ENCODE results near the gene UQCRHL. TPM values are rescaled to one million over a fixed set of nuclear protein-coding genes. Genes with fewer than 3 reads are reported as not detected.
A peak's percentile ranks its signal among the peaks of the same experiment; 100 is the strongest.
"Not testable (repeated sequence)": the region's sequence is repeated elsewhere in the genome, so short reads cannot be mapped to it uniquely, and the experiment has no call there.

Gene UQCRHL
- total RNA-seq = 1 to 10 TPM; 1.7 to 2.0 TPM
- 0.95 TPM for polyA plus RNA-seq

DNA sequence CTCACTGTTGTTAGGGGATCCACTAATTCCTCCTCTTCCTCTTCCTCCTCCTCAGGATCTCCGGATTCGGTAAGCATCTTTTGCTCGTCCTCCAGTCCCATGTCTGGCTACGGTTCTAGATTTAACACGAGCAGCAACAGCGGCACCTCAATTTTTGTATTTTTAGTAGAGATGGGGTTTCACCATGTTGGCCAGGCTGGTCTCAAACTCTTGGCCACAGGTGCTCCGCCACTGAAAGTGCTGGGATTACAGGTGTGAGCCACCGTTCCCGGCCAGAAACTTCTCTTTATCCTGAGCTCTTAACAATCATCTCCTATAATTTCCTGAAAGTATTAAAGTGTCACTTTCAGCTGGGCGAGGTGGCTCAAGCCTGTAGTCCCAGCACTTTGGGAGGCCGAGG, at the start of gene UQCRHL:
Gene UQCRHL (minus strand): TSS at position 101 of the 400 bp plus-strand sequence. CDS start 0 bp downstream, at position 101.
- not testable (repeated sequence) for H3K9me3 Mint-ChIP-seq; H3K4me1 Mint-ChIP-seq; H3K27me3 ChIP-seq (ENCODE audit: insufficient read depth, low read length, poor library complexity, severe bottlenecking); H3K27me3 Mint-ChIP-seq; H3K9me3 ChIP-seq (ENCODE audit: low read length); DNase-seq; H3K27ac ChIP-seq (ENCODE audit: low read depth, low read length); H3K4me3 ChIP-seq (ENCODE audit: low read length); H3K27ac Mint-ChIP-seq; H3K36me3 Mint-ChIP-seq; H3K36me3 ChIP-seq (ENCODE audit: insufficient read depth, low read length); H3K4me1 ChIP-seq (ENCODE audit: insufficient read depth, low read length)
- ChIA-PET POLR2A (interaction anchor here (0.6 kb wide), 1 partner anchor 15 kb away, joined by 4 read pairs; no protein-coding TSS in a partner anchor), CTCF (interaction anchor here (1.3 to 1.5 kb wide), 3 partner anchors 8 to 151 kb away, joined by 3 to 5 read pairs (median 4); no protein-coding TSS in a partner anchor)
- H3K4me3 Mint-ChIP-seq = peak within 1 kb of the TSS in 1 of 7 donors; percentile 36

DNA sequence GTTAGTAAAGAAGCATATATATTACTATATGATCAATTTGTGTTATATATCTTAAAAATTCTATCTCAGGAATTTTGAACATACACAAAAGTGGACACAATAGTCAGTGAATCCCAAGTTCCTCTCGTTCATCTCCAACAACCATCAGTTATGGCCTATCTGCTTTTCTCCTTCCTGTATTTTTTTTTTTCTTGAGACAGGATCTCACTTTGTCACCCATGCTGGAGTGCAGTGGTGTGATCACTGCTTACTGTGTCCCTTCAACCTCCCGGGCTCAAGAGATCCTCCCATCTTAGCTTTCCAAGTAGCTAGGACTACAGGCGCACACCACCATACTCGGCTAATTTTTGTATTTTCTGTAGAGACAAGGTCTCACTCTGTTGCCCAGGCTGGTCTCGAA, 49.4 kb upstream of the UQCRHL start:
- Mint-ChIP-seq H3K4me1 (peaks cover 28 to 63% (median 40%) of the 10 kb centered on the region in 3 donors), H3K4me3 (no peak overlapping the region), H3K36me3 (peaks cover 0 to 7% (median 0%) of the 10 kb centered on the region in 3 donors), H3K9me3 (no peaks in the 10 kb centered on the region), H3K27ac (peak overlapping the region in 1 of 8 donors; percentile 74), H3K27me3 (no peaks in the 10 kb centered on the region)
- ChIA-PET CTCF (no interaction called here), POLR2A (no interaction called here)
- H3K36me3 ChIP-seq (ENCODE audit: insufficient read depth, low read length) = no peaks in the 10 kb centered on the region
- no peak overlapping the region for H3K4me3 ChIP-seq (ENCODE audit: low read length)
- DNase-seq = no peak
- H3K27ac ChIP-seq (ENCODE audit: low read depth, low read length) = peak overlapping the region; percentile 9
- H3K4me1 ChIP-seq (ENCODE audit: insufficient read depth, low read length) = peaks cover 14% of the 10 kb centered on the region
- no peaks in the 10 kb centered on the region for H3K27me3 ChIP-seq (ENCODE audit: insufficient read depth, low read length, poor library complexity, severe bottlenecking)
- no peaks in the 10 kb centered on the region for H3K9me3 ChIP-seq (ENCODE audit: low read length)

DNA sequence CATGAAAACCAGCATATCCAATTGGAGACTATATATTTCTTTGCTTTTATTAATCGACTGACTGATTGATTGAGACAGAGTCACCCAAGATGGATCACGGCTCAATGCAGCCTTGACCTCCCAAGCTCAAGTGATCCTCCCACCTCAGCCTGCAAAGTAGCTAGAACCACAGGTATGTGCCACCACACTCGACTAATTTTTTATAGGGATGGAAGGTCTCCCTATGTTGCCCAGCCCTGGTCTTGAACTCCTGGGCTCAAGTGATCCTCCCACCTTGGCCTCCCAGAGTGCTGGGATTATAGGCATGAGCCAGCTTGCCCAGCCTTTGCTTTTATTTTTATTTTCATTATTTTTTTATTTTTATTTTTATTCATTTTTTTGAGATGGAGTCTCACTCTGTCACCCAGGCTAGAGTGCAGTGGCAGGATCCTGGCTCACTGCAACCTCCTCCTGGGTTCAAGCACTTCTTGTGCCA, 45.4 kb upstream of the UQCRHL start:
- peaks cover 0 to 16% (median 0%) of the 10 kb centered on the region in 3 donors for H3K36me3 Mint-ChIP-seq
- no peaks in the 10 kb centered on the region for H3K9me3 ChIP-seq (ENCODE audit: low read length)
- H3K4me3 ChIP-seq (ENCODE audit: low read length) = no peak overlapping the region
- CTCF ChIA-PET = no interaction called here
- no peaks in the 10 kb centered on the region for H3K27me3 Mint-ChIP-seq
- no peak overlapping the region for H3K27ac ChIP-seq (ENCODE audit: low read depth, low read length)
- H3K27ac Mint-ChIP-seq = no peak overlapping the region
- no peaks in the 10 kb centered on the region for H3K36me3 ChIP-seq (ENCODE audit: insufficient read depth, low read length)
- peaks cover 39 to 61% (median 56%) of the 10 kb centered on the region in 3 donors for H3K4me1 Mint-ChIP-seq
- DNase-seq = no peak
- no peak overlapping the region for H3K4me3 Mint-ChIP-seq
- H3K4me1 ChIP-seq (ENCODE audit: insufficient read depth, low read length) = peaks cover 28% of the 10 kb centered on the region
- H3K27me3 ChIP-seq (ENCODE audit: insufficient read depth, low read length, poor library complexity, severe bottlenecking) = no peaks in the 10 kb centered on the region
- H3K9me3 Mint-ChIP-seq = no peaks in the 10 kb centered on the region
- POLR2A ChIA-PET = no interaction called here

DNA sequence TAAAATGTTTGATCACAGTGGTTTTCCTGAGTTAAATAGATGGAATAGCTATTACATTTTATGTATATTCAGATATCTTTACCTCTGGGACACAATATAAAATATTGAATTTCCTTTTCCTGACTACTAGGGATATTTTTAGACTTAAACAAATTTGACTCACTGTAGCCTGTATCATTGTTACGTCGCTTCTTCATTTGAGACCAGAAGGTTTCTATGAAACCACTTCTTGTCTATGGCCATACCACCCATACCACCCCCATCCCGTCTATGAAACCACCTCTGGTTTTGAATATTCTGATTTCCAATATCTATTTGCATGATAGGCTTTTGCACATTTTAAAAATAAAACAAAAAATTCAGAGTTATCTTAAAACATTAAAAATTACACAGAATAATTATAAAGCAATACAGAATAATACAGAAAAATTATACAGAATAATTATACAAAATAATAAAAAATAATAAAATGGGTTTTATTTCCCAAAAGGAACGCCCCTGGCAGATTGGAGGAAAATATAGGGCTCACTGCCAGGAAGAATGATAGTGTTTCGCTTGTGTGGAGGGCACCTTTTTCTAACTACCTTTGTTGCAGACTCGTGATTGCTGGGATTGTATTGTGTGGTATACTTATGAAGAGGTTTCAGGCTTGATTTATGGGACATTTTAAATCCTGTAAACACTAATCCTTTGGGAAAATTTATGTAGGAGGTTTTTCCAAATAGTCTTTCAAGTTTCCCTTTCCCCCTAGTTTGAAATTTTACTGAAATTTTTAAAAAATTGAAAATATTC, 44.8 kb upstream of the UQCRHL start:
- DNase-seq = no peak
- ChIA-PET CTCF (no interaction called here), POLR2A (interaction anchor here (0.6 to 1.0 kb wide), 2 partner anchors 18 to 45 kb away, joined by 3 read pairs; no protein-coding TSS in a partner anchor)
- Histone ChIP-seq H3K36me3 (ENCODE audit: insufficient read depth, low read length) (no peaks in the 10 kb centered on the region), H3K9me3 (ENCODE audit: low read length) (no peaks in the 10 kb centered on the region), H3K4me1 (ENCODE audit: insufficient read depth, low read length) (peaks cover 28% of the 10 kb centered on the region), H3K27ac (ENCODE audit: low read depth, low read length) (no peak overlapping the region), H3K27me3 (ENCODE audit: insufficient read depth, low read length, poor library complexity, severe bottlenecking) (no peaks in the 10 kb centered on the region), H3K4me3 (ENCODE audit: low read length) (no peak overlapping the region)
- Mint-ChIP-seq H3K4me3 (peak overlapping the region in 1 of 7 donors; percentile 56), H3K4me1 (peaks cover 39 to 63% (median 56%) of the 10 kb centered on the region in 3 donors), H3K36me3 (peaks cover 0 to 16% (median 0%) of the 10 kb centered on the region in 3 donors), H3K27ac (peak overlapping the region in 2 of 8 donors; percentile 7 to 17), H3K9me3 (no peaks in the 10 kb centered on the region), H3K27me3 (no peaks in the 10 kb centered on the region)

DNA sequence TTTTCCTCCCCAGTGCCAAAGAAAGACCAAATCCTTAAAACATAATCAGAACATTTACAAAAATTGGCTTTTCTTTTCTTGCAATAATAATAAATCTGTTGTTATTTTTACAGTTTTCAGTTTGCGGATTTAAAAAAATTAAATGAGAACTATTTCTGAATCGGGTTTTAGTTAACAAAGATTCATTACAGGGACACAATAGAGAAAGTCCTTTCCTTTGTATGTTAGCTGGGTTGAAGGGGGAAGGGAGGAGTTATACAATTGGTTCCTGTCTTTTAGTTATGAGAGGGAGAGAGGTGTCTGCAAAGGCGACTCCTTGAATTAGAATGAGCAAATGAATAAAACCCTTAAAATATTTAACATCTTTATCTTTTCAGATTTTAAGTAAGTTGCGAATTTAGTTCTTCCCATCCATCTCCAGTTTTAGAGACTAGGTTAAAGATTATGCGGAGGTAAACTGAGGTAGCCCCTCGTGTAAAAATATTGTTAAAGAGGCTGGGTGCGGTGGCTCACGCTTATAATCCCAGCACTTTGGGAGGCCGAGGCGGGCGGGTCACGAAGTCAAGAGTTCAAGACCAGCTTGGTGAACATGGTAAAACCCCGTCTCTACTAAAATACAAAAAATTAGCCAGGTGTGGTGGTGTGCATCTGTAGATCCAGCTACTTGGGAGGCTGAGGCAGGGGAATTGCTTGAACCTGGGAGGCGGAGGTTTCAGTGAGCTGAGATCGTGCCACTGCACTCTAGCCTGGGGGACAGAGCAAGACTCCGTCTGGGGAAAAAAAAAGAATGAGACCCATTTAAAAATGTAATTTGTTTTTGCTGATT, 44.0 kb upstream of the UQCRHL start:
- H3K27ac ChIP-seq (ENCODE audit: low read depth, low read length) = peak overlapping the region; percentile 9
- CTCF ChIA-PET = no interaction called here
- no peaks in the 10 kb centered on the region for H3K9me3 ChIP-seq (ENCODE audit: low read length)
- H3K27ac Mint-ChIP-seq = peak overlapping the region in 2 of 8 donors; percentile 26 to 43
- peaks cover 38 to 62% (median 50%) of the 10 kb centered on the region in 3 donors for H3K4me1 Mint-ChIP-seq
- peaks cover 0 to 15% (median 0%) of the 10 kb centered on the region in 3 donors for H3K36me3 Mint-ChIP-seq
- H3K4me3 Mint-ChIP-seq = peak overlapping the region in 3 of 7 donors; percentile 19 to 56 (median 27)
- no peak for DNase-seq
- H3K27me3 ChIP-seq (ENCODE audit: insufficient read depth, low read length, poor library complexity, severe bottlenecking) = no peaks in the 10 kb centered on the region
- H3K4me3 ChIP-seq (ENCODE audit: low read length) = no peak overlapping the region
- no peaks in the 10 kb centered on the region for H3K36me3 ChIP-seq (ENCODE audit: insufficient read depth, low read length)
- H3K27me3 Mint-ChIP-seq = no peaks in the 10 kb centered on the region
- H3K4me1 ChIP-seq (ENCODE audit: insufficient read depth, low read length) = peaks cover 29% of the 10 kb centered on the region
- POLR2A ChIA-PET = interaction anchor here (0.6 to 5.5 kb wide), 3 partner anchors 16 to 46 kb away, joined by 3 to 319 read pairs (median 3); no protein-coding TSS in a partner anchor
- H3K9me3 Mint-ChIP-seq = no peaks in the 10 kb centered on the region

DNA sequence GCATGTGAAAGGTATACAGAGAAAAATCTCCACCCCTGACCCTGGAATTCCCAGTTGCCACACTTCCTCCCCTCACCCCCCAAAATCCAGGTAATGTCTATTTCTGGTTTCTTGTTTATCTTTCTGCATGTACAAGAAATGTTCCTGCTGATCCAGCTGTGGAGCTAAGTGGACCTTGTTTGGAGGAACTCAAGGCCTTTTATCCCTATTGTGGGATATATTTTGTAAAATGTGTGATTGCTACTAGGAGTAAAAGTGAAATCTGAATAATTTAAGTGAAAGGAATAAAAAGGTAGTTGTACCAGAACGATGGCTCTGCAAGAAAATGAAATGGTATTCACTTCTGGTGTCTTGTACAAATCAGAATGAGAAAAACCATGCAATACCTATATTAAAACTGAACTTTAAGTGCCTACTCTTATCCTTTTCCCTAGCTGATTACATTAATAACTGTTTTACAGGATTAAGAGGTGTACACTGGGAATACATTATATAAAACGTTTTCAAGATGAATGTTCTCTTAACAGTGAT, 43.1 kb upstream of the UQCRHL start:
- CTCF ChIA-PET = interaction anchor here (1.9 to 3.8 kb wide), 2 partner anchors 17 to 35 kb away, joined by 8 to 38 read pairs; no protein-coding TSS in a partner anchor
- Mint-ChIP-seq H3K27ac (peak overlapping the region; percentile 9 to 99 (median 82)), H3K27me3 (no peaks in the 10 kb centered on the region), H3K9me3 (no peaks in the 10 kb centered on the region), H3K36me3 (peaks cover 0 to 15% (median 0%) of the 10 kb centered on the region in 3 donors), H3K4me1 (peaks cover 40 to 66% (median 54%) of the 10 kb centered on the region in 3 donors), H3K4me3 (peak overlapping the region; percentile 59 to 99 (median 96))
- POLR2A ChIA-PET = interaction anchor here (0.5 to 5.5 kb wide), 4 partner anchors 9 to 24 kb away, joined by 3 to 319 read pairs (median 4); no protein-coding TSS in a partner anchor
- H3K27ac ChIP-seq (ENCODE audit: low read depth, low read length) = peak overlapping the region; percentile 84
- H3K4me3 ChIP-seq (ENCODE audit: low read length) = no peak overlapping the region
- DNase-seq = no peak
- no peaks in the 10 kb centered on the region for H3K27me3 ChIP-seq (ENCODE audit: insufficient read depth, low read length, poor library complexity, severe bottlenecking)
- no peaks in the 10 kb centered on the region for H3K9me3 ChIP-seq (ENCODE audit: low read length)
- H3K36me3 ChIP-seq (ENCODE audit: insufficient read depth, low read length) = no peaks in the 10 kb centered on the region
- peaks cover 34% of the 10 kb centered on the region for H3K4me1 ChIP-seq (ENCODE audit: insufficient read depth, low read length)

DNA sequence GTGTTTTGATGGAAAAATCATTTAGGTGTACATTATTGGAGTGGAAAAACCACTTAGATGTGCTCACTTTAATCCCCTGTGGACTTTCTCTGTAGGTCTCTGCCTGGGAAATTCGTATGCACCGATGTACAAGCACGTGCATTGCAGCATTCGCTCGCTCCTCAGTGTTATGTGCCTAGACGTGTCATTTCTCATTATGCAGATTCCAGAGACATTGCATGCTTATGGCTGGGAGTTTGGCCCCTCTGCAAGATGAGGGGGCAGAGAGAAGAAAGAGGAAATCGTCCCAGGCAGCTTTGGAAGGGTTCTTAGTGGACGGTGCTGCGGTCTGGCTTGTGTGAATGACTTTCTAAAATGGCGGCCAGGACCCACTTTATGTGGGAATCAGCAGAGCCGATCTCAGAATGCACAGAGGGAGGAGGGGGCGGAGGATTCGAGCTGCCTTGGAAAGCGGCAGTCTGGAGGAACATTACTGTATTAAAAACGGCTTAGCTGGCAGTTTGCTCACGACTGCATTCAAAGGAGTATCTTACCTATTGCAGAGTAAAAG, 42.4 kb upstream of the UQCRHL start:
- Mint-ChIP-seq H3K36me3 (peaks cover 0 to 15% (median 0%) of the 10 kb centered on the region in 3 donors), H3K4me1 (peaks cover 39 to 67% (median 56%) of the 10 kb centered on the region in 3 donors)
- H3K4me1 ChIP-seq (ENCODE audit: insufficient read depth, low read length) = peaks cover 40% of the 10 kb centered on the region

More for the DNA sequence above, 42.4 kb upstream of the UQCRHL start:
- Histone ChIP-seq H3K27ac (ENCODE audit: low read depth, low read length) (peak overlapping the region; percentile 84), H3K27me3 (ENCODE audit: insufficient read depth, low read length, poor library complexity, severe bottlenecking) (no peaks in the 10 kb centered on the region), H3K4me3 (ENCODE audit: low read length) (peak overlapping the region; percentile 74), H3K36me3 (ENCODE audit: insufficient read depth, low read length) (no peaks in the 10 kb centered on the region), H3K9me3 (ENCODE audit: low read length) (no peaks in the 10 kb centered on the region)
- no peaks in the 10 kb centered on the region for H3K9me3 Mint-ChIP-seq
- peak overlapping the region; percentile 95 to 99 (median 97) for H3K4me3 Mint-ChIP-seq
- H3K27ac Mint-ChIP-seq = peak overlapping the region; percentile 94 to 99 (median 98)
- ChIA-PET POLR2A (interaction anchor here (0.5 to 5.5 kb wide), 8 partner anchors 8 to 66 kb away, joined by 3 to 319 read pairs (median 4); no protein-coding TSS in a partner anchor), CTCF (interaction anchor here (1.9 to 3.8 kb wide), 2 partner anchors 16 to 34 kb away, joined by 8 to 38 read pairs; no protein-coding TSS in a partner anchor)
- DNase-seq = peak in 3 of 5 donors; percentile 7 to 31 (median 7)
- no peaks in the 10 kb centered on the region for H3K27me3 Mint-ChIP-seq
